ENCODE data around the gene SS18.

The SS18 gene

DNA sequence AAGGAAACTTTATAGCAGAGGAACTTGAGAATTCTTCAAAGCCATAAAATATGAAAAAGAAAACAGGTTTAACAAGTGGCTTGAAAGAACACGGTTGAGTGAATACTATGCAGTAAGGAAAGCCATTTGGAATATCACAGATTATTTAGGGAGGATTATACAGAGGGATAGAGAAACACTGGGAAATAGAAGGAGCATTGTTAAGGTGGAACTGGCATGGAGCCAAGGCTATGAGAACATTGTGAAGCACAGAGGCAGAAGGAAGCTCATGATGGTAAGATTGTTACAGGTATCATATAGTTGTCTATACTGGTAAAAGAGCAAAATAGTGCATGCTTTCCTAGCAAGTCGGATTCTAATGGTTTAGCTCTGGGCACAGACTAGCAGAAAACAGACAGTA, 87.1 kb downstream of the SS18 start:
- no peak for DNase-seq

GRCh38 chr18:26002375-26002910, 88.0 kb downstream of the SS18 start:
- DNase-seq, result no peak

GRCh38 chr18:25998461-25998860, 92.0 kb downstream of the SS18 start:
- DNase-seq, result no peak

DNA sequence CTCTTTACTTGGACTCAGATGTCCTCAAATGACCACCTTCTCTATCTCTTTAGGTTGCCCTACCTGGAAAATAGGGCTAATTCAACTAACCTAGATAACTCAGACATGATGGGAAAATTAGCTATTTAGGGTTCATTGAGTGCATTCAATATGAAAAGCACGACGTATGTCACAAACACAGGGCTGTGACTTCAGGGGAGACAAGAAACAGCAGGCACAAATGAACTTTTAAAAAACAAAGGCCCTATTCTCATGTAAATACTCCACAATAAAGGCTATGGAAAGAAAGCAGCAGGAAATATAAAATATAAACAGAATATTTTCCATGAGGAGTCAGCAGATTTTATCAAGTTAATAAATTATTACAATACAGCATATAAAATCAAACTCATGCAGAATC, 97.8 kb downstream of the SS18 start:
- no peak for DNase-seq

DNA sequence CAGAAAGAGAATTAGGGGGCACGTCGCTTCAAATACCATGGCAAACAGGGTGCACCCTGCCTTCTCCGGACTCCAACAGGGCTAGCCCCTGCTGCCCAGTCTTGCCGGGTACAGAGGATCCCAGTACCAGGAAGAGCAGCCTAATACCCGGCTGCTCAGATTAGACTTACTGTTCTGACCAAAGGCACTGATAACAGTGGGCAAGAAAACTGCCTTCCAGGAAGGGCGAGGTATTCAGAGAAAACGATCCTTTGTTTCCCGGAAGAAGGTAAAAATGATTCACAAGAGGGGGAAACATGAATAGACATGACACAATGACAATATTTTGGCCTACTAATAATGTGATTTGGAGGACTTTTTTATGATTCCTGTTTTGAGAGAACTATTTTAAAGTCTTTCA, 99.9 kb downstream of the SS18 start:
- no peak for DNase-seq

GRCh38 chr18:25985707-25986394, 104.6 kb downstream of the SS18 start:
- no peak for DNase-seq

DNA sequence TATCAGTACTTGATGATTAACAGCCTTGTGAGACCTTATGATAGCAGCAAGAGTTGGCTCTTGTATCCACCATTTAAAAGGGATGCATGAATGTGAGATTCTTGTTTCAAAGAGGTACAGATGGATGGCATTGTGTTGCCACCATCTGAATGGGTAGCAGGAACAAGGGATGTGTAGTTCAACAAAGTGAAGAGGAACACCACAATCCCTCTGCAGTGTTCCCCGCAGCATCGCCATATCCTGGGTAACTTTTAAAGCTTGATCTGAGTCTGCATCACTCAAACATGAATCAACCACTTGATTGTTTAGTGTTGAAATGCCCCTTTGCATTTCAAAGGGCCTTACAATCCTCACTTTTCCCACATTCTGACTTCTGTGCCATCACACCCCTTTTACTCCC, 106.7 kb downstream of the SS18 start:
- no peak for DNase-seq

GRCh38 chr18:25982961-25983360, 107.5 kb downstream of the SS18 start:
- DNase-seq, result no peak

DNA sequence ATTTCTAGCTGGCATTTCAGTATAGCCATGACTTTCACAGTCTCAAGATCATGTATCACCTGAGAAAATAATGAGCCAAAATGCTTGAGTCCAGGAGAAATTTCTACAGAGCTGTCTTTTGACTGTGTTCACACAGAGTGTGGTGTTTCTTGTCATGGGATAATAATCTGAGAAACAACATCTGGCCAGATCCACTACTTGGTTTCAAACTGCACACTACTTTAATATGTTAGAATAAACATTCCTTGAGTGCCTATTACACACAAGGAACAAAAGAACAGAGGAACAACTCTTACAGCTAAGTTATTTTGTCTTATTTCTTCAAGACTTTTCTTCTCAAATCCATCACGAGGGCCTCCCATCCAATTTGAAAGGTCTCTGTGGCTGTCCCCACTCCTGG, 108.3 kb downstream of the SS18 start:
- DNase-seq, result no peak

- DNase-seq, result no peak
These were observed 110.9 kb downstream of the SS18 start for GRCh38 chr18:25979369-25980040.

GRCh38 chr18:25976554-25976953, 113.9 kb downstream of the SS18 start:
- DNase-seq, result no peak

DNA sequence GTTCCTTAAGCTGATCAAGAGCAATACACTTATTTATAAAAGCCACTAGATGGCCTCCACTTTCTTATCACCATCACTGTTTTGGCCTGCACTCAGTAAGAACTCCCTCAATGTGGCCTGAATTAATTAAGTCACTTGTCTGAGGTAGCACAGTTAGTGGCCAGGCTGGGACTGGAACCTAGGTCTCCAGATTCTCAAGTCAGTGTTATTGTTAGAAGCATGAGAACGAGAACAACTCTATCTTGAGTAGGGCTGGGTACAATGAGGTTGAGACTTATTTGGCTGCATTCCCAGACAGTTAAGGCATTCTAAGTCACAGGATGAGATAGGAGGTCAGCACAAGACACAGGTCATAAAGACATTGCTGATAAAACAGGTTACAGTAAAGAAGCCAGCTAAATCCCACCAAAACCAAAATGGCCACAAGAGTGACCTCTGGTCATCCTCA, 115.8 kb downstream of the SS18 start:
- DNase-seq, result no peak
